GM21360 (cell line): ENCODE results near the gene KCNH6.

Experiments
- ATAC-seq: cut with Tn5 transposase; IDR thresholded peaks from one replicate; pipeline ENCODE4 v1.9.1; 2021; ENCODE audit warnings: mild to moderate bottlenecking, moderate library complexity; ENCODE audit not compliant: unreplicated experiment

Gene KCNH6

GRCh38 chr17:63595132-63595531 lies 72.0 kb downstream of the KCNH6 start:
- ATAC-seq, result no peak
